Suprapubic skin (tissue), 3 donors: ENCODE data around the gene GLRX2.

Experiments
- CTCF ChIP-seq, 2 donors: fragments of 200-600 bp in 1 of 2; fragments of 450-650 bp in 1 of 2; sonication (generic) in 1 of 2; IDR thresholded peaks; one replicate each; pipeline ENCODE4 v1.5.1; 2016 to 2019; ENCODE audit warnings: antibody characterized with exemption in 2 of 2, mild to moderate bottlenecking in 1 of 2, moderate library complexity in 1 of 2
- EP300 ChIP-seq: sonication (generic); formaldehyde crosslinking; IDR thresholded peaks from one replicate; pipeline ENCODE4 v1.6.1; 2017; ENCODE audit warnings: antibody characterized with exemption
- POLR2A ChIP-seq, 2 donors: fragments of 450-650 bp; IDR thresholded peaks; one replicate each; pipeline ENCODE4 v1.6.1; 2017; ENCODE audit warnings: antibody characterized with exemption in 2 of 2, mild to moderate bottlenecking in 2 of 2, moderate library complexity in 2 of 2

- TF ChIP-seq CTCF (IDR thresholded peaks at IDR 0.05): no peak
- no peak for TF ChIP-seq EP300
- TF ChIP-seq POLR2A (IDR thresholded peaks at IDR 0.05): no peak
Measured at GRCh38 chr1:193060938-193061337, 44.3 kb downstream of the GLRX2 start.
